Left ventricle myocardium superior (tissue), 1 donor: ENCODE results near the gene C9orf43. TPM values are rescaled to one million over a fixed set of nuclear protein-coding genes. Genes with fewer than 3 reads are reported as not detected.
"Not testable (repeated sequence)": the region's sequence is repeated elsewhere in the genome, so short reads cannot be mapped to it uniquely, and the experiment has no call there.

ENCODE experiments used
- ATAC-seq: fragments of 200-7000 bp; cut with Tn5 transposase; one replicate; pipeline ENCODE4 v1.9.1; 2020; ENCODE audit warnings: mild to moderate bottlenecking, moderate library complexity
- DNase-seq: peaks from one replicate; pipeline ENCODE4 v3.0.0-alpha.2; 2020
- intact Hi-C: fragments of 100-400 bp; cut with micrococcal nuclease; formaldehyde crosslinking; loops from one replicate; pipeline ENCODE4 v1.11.0; 2022
- total RNA-seq: library from RNA; stranded (reverse); fragmentation: NEBNext Ultra II Directional; extraction: Animal tissue kit (Norgen Biotek cat#: 25700); gene quantifications from one replicate; pipeline ENCODE4 v1.2.1, GENCODE V29; 2021
- donor health status: DM: no; HTN: yes; CAD: no; lungs with severe emphysema.

The C9orf43 gene
- total RNA-seq, 1 donor from 2014 or later, result 0.12 TPM

DNA sequence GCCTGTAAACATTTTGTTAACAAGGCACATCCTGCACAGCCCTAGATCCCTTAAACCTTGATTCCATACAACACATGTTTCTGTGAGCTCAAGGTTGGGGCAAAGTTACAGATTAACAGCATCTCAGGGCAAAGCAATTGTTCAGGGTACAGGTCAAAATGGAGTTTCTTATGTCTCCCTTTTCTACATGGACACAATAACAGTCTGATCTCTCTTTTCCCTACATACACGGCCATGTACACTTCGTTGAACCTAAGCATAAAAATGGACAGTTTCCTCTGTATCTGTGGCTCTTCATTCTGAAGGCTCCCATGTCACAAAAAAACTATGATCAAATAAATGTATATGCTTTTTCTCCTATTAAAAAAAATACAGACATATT lies 30.7 kb upstream of the C9orf43 start:
- intact Hi-C loops, ATAC-seq, DNase-seq: not testable (repeated sequence)

- DNase-seq (no peak), ATAC-seq (no peak)
- intact Hi-C loops, result no loop called here
These were observed 29.6 kb upstream of the C9orf43 start for GRCh38 chr9:113380869-113381378.

DNA sequence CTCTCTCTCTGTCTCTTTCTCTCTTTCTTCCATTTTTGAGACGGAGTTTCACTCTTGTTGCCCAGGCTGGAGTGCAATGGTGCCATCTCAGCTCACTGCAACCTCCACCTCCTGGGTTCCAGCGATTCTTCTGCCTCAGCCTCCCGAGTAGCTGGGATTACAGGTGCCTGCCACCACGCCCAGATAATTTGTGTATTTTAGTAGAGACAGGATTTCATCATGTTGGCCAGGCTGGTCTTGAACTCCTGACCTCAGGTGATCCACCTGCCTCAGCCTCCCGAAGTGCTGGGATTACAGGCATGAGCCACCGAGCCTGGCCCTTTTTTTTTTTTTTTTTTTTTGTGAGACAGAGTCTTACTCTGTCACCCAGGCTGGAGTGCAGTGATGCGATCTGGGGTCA lies 29.1 kb upstream of the C9orf43 start:
- DNase-seq, ATAC-seq, intact Hi-C loops: not testable (repeated sequence)

GRCh38 chr9:113381909-113382411 lies 28.6 kb upstream of the C9orf43 start:
- DNase-seq, result no peak
- ATAC-seq, result no peak
- intact Hi-C loops, result no loop called here

DNA sequence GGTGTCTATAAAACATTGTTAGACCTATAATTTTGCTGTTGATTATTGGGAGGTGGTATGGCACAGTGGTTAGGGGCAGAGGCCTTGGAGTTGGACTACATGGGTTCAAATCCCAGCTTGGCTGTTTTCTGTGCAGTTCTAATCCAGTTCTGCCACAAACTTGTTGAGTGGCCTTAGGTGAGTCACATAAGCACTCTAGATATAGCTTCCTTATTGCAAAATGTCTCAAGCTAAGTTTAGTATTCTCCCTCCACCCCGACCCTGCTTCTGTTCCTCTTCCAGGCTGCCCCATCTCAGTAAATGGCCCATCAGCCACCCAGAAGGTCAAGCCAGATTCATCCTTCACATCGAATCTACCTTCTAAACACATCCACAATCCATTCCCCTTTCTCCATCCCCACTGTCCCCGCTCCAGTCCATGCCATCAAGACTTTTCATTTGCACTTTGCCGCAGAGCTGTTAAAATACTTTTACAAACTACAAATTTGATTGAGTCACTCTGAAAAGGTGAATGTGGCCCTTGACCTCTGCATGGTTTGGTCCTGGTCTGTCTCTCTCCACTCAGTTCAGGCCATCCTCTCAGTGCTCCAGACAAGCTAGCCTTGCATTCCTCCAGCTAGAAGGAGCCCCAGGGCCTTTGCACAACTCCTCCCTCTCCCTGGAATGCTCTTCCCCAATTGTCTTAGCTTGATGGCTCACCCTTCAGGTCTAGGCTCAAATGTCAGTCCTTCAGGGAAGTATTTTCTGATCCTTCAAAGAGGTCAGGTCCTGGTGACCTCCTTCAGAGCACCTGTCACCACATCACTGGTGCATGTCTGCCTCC lies 23.8 kb upstream of the C9orf43 start:
- DNase-seq (no peak), ATAC-seq (no peak)
- intact Hi-C loops, result no loop called here

DNA sequence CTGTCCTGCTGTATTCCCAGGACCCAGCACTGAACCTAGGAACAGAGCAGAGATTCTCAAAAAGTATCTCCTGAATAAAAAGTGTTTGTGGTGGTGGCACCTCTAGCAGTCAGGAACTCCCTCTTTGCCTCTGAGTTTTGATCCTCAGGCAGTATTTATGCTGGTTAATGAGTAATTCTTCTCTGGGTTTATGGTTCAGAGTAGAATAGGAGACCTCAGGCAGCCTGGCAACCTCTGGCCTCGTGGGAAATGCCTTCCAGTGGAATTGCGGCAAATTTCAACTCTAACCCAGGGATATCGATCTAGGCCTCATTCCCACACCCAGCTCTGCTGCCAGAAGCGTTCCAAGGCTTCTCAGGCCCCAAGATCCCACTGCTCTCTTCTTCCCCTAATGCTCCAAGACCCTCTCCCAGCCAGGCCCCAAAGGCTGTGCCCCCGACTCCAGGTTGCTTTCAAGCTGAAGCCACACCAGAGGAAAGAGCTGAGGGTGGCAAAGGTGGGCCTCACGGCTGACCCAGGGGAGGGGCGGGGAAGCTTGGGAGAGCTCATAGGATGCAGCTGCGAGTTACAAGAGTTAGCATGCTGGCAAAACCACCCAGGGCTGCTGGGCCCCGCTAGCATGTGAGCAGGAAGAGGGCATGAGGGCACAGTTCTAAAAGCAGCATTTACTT lies 22.9 kb upstream of the C9orf43 start:
- ATAC-seq (no peak), DNase-seq (no peak)
- intact Hi-C loops, result no loop called here

GRCh38 chr9:113388833-113389232 lies 21.7 kb upstream of the C9orf43 start:
- intact Hi-C loops, result no loop called here
- DNase-seq, result no peak
- ATAC-seq, result no peak

GRCh38 chr9:113389451-113389850 lies 21.1 kb upstream of the C9orf43 start:
- DNase-seq, result no peak
- intact Hi-C loops, result no loop called here
- no peak for ATAC-seq

GRCh38 chr9:113390192-113390960 lies 20.2 kb upstream of the C9orf43 start:
- DNase-seq, result no peak
- ATAC-seq, result no peak
- intact Hi-C loops, result no loop called here

DNA sequence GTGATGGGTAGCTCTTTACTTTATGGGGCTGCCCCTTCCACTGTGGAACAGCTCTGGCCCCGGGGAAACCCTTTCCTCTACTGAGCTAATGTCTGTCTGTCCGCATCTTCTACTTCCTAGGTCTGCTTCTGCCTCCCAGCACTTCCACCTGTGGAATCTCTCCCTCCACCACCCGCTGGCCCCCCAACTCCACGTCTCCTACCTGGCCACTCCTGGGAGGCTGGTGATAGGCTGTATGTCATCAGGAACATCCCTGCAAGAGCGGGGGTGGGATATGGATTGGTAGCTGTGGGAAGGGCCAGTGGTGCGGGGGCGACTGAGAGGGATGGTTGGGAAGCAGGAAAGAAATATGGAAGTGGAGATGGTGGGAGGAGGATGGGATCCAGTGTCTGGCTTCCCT lies 18.6 kb upstream of the C9orf43 start:
- ATAC-seq (no peak), DNase-seq (no peak)
- intact Hi-C loops, result no loop called here

DNA sequence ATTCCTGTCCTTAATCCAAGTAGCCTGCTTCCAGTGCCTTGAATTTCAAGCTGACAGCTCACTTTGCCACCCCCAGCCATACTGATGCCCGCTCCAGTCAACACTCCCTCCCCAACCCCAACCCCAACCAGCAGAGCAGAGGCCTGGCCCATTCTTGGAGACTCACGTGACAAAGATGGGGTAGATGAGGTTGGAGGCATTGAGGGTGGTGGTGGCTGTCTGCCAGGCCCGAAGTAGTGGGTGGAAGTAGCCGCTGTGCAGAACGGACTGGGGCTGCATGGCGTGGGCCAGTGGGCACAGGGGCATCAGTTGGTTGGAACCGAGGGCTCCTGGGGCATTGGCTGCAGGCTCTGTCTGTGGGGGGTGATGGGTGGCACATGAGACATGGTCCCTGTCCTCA lies 17.3 kb upstream of the C9orf43 start:
- intact Hi-C loops, result no loop called here
- DNase-seq, result no peak
- ATAC-seq, result no peak

- intact Hi-C loops, result no loop called here
- ATAC-seq, result no peak
These were observed 15.3 kb upstream of the C9orf43 start for GRCh38 chr9:113395000-113395861.

GRCh38 chr9:113397203-113397631 lies 13.3 kb upstream of the C9orf43 start:
- intact Hi-C loops, result no loop called here
- DNase-seq, result no peak
- ATAC-seq, result no peak

More at GRCh38 chr9:113395000-113395861, 15.3 kb upstream of the C9orf43 start:
- DNase-seq, result no peak

DNA sequence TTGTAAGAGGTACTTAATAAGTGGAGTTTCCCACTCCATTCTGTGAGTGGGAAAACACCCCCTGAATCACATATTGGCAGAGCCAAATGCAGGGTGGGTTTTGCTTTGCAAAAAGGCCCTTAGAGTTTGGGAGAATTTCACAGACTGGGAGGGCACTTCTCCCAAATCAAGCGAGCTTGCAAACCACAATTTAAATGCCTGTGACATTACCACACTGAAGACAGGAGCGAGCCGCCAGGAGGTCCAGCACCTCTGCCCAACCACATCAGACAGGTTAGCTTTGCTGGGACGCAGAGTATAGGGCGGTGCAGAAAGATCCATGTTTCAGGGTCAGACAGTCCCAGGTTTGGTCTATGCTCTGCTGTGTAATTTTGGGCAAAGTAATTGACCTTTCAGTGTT lies 11.8 kb upstream of the C9orf43 start:
- ATAC-seq (no peak), DNase-seq (no peak)
- intact Hi-C loops, result no loop called here

DNA sequence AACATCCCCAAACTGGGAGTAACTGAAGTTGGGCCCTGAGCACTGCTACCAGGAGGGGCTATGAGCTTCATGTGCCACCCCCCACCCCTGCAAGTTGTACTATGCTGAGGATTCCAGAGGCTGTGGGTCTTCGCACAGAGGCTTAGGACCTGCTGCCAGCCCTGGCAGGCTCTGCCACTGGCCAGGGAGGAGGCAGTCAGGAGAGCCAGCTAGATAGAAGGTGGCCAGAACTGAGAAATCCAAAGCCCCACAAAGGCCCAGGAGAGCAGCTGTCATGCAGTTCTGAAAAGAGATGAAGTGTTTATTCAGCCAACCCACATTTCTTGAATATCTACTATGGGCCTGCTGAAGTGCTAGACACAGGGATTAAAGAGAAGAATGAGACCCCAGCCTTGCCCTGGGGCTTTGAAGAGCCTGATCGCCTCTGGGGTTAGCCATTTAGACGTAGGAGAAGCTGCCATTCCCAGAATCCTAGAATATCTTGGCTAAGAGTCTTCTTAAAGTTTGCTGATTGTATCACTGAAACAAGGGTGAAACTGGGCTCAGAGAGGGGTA lies 10.8 kb upstream of the C9orf43 start:
- intact Hi-C loops, result no loop called here
- ATAC-seq (no peak), DNase-seq (peak; percentile 49)

DNA sequence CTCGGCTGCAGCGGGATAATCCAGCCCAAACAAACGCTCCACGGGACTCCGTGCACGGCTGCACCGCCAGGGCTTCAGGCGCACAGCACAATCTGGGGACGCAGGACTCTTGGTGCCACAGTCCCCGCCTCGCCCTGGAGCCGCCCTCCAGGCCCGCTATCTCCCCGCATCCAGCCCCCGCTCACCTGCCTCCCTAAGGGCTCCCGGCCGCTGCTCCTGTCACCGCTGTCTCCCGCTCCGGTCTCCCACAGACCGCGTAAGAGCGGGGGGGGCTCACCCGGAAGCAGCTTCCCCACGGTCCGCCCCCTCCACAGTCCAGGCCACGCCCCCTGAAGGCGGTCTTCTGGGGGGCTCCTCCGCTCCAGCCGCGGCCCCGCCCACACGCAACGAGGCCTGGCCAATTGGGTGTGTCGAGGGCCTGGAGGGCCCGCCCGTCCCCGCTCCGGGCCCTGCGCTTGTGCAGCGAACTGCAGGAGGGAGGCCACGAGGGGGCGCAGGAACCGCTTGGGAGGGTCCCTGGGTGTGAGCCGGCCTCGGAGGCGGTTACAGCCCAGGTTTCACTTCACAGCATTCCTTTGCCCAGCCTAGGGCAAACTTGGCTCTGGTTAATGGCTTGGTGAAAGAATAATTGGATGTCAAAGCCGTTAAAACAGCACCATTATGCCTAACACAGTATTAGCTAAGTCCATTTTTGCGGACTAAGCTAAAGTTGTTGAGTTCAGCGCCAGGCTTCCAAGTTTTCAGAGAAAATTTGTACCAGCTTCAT lies 9.3 kb upstream of the C9orf43 start, which contains the start of gene ALAD:
Gene ALAD (minus strand): TSS at position 258 of the 766 bp plus-strand sequence. CDS start 7,725 bp downstream, outside the sequence.
- intact Hi-C loops, result no loop called here
- ATAC-seq, result peak; percentile 99
- peak; percentile 100 for DNase-seq

DNA sequence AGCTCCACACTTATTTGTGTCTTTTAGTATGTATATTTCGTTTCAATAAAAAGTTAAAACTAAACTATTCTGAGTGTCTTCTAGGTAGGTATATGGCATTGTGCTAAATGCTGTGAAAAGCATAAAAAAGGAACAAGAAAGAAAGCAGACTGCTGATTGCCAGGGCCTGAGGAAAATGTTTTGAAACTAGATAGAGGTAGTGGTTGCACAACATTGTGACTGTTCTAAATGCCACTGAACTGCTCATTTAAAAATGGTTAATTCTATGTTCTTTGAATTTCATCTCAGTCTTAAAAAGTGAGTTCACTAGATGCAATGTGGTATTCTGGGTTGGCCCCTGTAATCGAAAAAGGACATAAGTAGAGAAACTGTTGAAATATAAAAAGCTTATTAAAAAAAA lies 6.9 kb upstream of the C9orf43 start:
- ATAC-seq (no peak), DNase-seq (no peak)
- intact Hi-C loops, result no loop called here
